ENCODE data around the gene STBD1. TPM values are rescaled to one million over a fixed set of nuclear protein-coding genes. Genes with fewer than 3 reads are reported as not detected.
A peak's percentile ranks its signal among the peaks of the same experiment; 100 is the strongest.

The STBD1 gene
- total and polyA plus RNA-seq, 9 of the 15 experiments (the other 6 are each of a cell fraction or from before 2014, with no cell fraction given), result 0.08 to 0.64 (median 0.27) TPM; not detected in 2

DNA sequence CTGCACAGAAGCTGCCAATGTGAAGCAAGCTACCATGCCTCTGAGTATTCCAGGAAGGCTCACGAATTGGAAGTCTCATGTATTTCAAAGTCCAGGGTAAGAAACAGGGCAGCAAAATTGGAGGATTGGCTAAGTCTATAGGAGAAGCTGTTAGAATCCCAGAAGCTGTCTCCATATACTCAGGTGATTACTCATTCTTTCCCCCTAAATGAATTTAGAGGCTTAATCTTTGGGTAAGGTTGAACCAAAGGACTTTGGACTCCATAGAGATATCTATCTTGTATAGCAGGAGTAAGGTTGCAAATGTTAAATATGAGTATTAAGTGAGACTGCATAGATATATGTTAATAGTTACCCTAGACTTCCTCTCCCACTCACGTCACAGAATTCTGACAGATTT is 36.3 kb downstream of the STBD1 start:
- no peaks in the 10 kb centered on the region for H3K9me1 ChIP-seq (ENCODE audit: control insufficient read depth, insufficient read depth, low read length)
- DNase-seq (ENCODE audit: extremely low read depth in 1 of 4, low spot score in 3 of 4) (no peak), ATAC-seq (no peak), FAIRE-seq (no peak)
- in situ Hi-C loops (cut with MboI) (no loop called here), intact Hi-C loops (cut with micrococcal nuclease) (no loop called here)
- no peak overlapping the region for H3K27ac ChIP-seq (ENCODE audit: extremely low read depth, low read depth, low read length)
- H4K20me1 ChIP-seq (replicated peaks; ENCODE audit: control insufficient read depth, insufficient read depth, low read length), result no peaks in the 10 kb centered on the region
- no peak overlapping the region for H3K4me3 ChIP-seq
- ChIA-PET POLR2A (interaction anchor here (0.8 kb wide), 1 partner anchor 115 kb away, joined by 4 read pairs; no protein-coding TSS in a partner anchor), CTCF (ENCODE audit: low intra/inter-chr PET ratio) (no interaction called here)
- no peak overlapping the region for H3K4me2 ChIP-seq (ENCODE audit: insufficient read depth, low read length)
- peaks cover 0 to 8% of the 10 kb centered on the region in 2 experiments; a peak in 2 of 5 replicates for H3K4me1 ChIP-seq (replicated peaks in 1 of 2; ENCODE audit: control insufficient read depth in 2 of 2, insufficient read depth in 2 of 2, low read length in 2 of 2)
- H3K36me3 ChIP-seq (ENCODE audit: control insufficient read depth, insufficient read depth, low read length), result no peaks in the 10 kb centered on the region
- H3K9ac ChIP-seq (ENCODE audit: insufficient read depth in 1 of 2, low read depth in 2 of 2, low read length in 2 of 2), result no peak overlapping the region
- peak overlapping the region; percentile 20; the same call in 1 of the 2 replicates for H2AFZ ChIP-seq (ENCODE audit: low read depth, low read length)
- BruUV-seq (replicated peaks), result no TSS peak
- H3K79me2 ChIP-seq (ENCODE audit: control insufficient read depth, insufficient read depth, low read length), result no peaks in the 10 kb centered on the region
- WGBS (ENCODE audit: insufficient coverage, low coverage, missing lambda C conversion rate), result 35% methylated on average over 2 of the region's 2 CpGs
- H3K9me3 ChIP-seq (replicated peaks; ENCODE audit: control insufficient read depth, insufficient read depth, low read depth, low read length), result no peaks in the 10 kb centered on the region
- H3K27me3 ChIP-seq (ENCODE audit: control insufficient read depth in 2 of 2, insufficient read depth in 2 of 2, low read length in 2 of 2), result no peaks in the 10 kb centered on the region
- TF ChIP-seq DNMT1 (IDR thresholded peaks at IDR 0.05) (no peak), CBFB (CRISPR knock-in tag; IDR thresholded peaks at IDR 0.05) (no peak), KDM4B (IDR thresholded peaks at IDR 0.05; ENCODE audit: borderline replicate concordance in 2 of 2, low read depth in 1 of 2) (no peak), MAZ (CRISPR knock-in tag; conservative IDR thresholded peaks at IDR 0.05 in 1 of 2, IDR thresholded peaks at IDR 0.05 in 1 of 2) (no peak), POLR2B (IDR thresholded peaks at IDR 0.05; ENCODE audit: low read depth, partially characterized antibody) (no peak), ZNF589 (CRISPR knock-in tag; IDR thresholded peaks at IDR 0.05; ENCODE audit: low read depth) (no peak), ZNF41 (CRISPR knock-in tag; conservative IDR thresholded peaks at IDR 0.05) (no peak), ZNF239 (CRISPR knock-in tag; IDR thresholded peaks at IDR 0.05) (no peak), FOXK1 (CRISPR knock-in tag; IDR thresholded peaks at IDR 0.05; ENCODE audit: borderline replicate concordance) (no peak)
- TF ChIP-seq, protein P1, sequence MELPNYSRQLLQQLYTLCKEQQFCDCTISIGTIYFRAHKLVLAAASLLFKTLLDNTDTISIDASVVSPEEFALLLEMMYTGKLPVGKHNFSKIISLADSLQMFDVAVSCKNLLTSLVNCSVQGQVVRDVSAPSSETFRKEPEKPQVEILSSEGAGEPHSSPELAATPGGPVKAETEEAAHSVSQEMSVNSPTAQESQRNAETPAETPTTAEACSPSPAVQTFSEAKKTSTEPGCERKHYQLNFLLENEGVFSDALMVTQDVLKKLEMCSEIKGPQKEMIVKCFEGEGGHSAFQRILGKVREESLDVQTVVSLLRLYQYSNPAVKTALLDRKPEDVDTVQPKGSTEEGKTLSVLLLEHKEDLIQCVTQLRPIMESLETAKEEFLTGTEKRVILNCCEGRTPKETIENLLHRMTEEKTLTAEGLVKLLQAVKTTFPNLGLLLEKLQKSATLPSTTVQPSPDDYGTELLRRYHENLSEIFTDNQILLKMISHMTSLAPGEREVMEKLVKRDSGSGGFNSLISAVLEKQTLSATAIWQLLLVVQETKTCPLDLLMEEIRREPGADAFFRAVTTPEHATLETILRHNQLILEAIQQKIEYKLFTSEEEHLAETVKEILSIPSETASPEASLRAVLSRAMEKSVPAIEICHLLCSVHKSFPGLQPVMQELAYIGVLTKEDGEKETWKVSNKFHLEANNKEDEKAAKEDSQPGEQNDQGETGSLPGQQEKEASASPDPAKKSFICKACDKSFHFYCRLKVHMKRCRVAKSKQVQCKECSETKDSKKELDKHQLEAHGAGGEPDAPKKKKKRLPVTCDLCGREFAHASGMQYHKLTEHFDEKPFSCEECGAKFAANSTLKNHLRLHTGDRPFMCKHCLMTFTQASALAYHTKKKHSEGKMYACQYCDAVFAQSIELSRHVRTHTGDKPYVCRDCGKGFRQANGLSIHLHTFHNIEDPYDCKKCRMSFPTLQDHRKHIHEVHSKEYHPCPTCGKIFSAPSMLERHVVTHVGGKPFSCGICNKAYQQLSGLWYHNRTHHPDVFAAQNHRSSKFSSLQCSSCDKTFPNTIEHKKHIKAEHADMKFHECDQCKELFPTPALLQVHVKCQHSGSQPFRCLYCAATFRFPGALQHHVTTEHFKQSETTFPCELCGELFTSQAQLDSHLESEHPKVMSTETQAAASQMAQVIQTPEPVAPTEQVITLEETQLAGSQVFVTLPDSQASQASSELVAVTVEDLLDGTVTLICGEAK (IDR thresholded peaks at IDR 0.05), result no peak
- TF ChIP-seq, protein P1 (CRISPR knock-in tag; IDR thresholded peaks at IDR 0.05), result no peak
